ENCODE measurements around the gene BCL11B. TPM values are rescaled to one million over a fixed set of nuclear protein-coding genes. Genes with fewer than 3 reads are reported as not detected.

The BCL11B gene
- total and polyA plus RNA-seq, 2 of the 8 experiments (the other 6 are each of a cell fraction or from before 2014, with no cell fraction given): 0.63 to 5.9 TPM

- 0 out of 2 replicates have a peak overlapping the region, but pooled peaks have one; percentile 55 for H2BK20ac ChIP-seq (ENCODE audit: low read length)
- no peak overlapping the region for H3K9ac ChIP-seq (replicated peaks in 1 of 4; ENCODE audit: extremely low read depth in 1 of 4, low read depth in 3 of 4, low read length in 3 of 4)
- H3K23ac ChIP-seq (ENCODE audit: insufficient read length): no peak overlapping the region
- H3K27ac ChIP-seq (ENCODE audit: low read depth, low read length): no peak overlapping the region
- H3K9me3 ChIP-seq (ENCODE audit: insufficient read depth in 2 of 2, low read depth in 1 of 2, low read length in 1 of 2): peaks cover 3 to 4% of the 10 kb centered on the region in 2 experiments; a peak in 2 of 4 replicates
- 0 out of 2 replicates have a peak overlapping the region, but pooled peaks have one; percentile 36 for H2BK15ac ChIP-seq (ENCODE audit: low read length)
- TF ChIP-seq CTCF (IDR thresholded peaks at IDR 0.05; ENCODE audit: control extremely low read depth in 1 of 3, insufficient read depth in 1 of 3, low read depth in 1 of 3, low read length in 3 of 3): peak in 1 of 3 experiments; percentile 11; a peak in 1 of 4 replicates
- no peak for TF ChIP-seq BRCA1 (IDR thresholded peaks at IDR 0.05; ENCODE audit: low read depth, low read length)
- H3K4me2 ChIP-seq (ENCODE audit: insufficient read depth in 1 of 2, low read depth in 2 of 2, low read length in 2 of 2): no peak overlapping the region
- DNase-seq (ENCODE audit: low read depth in 1 of 2, low spot score in 2 of 2) (peak in 1 of 2 experiments; percentile 38), FAIRE-seq (no peak)
- no peak overlapping the region for H2AK5ac ChIP-seq (ENCODE audit: low read depth, low read length)
- no peaks in the 10 kb centered on the region; the same call in 1 of the 2 replicates for H3K23me2 ChIP-seq (ENCODE audit: low read depth, low read length)
- H3K18ac ChIP-seq (ENCODE audit: extremely low read depth, low read length): no peak overlapping the region
- no peaks in the 10 kb centered on the region; a peak in 1 of 7 replicates for H3K27me3 ChIP-seq (replicated peaks in 1 of 4; ENCODE audit: control insufficient read depth in 3 of 4, extremely low read depth in 1 of 4, insufficient read depth in 3 of 4, low read length in 3 of 4)
- H2BK5ac ChIP-seq (ENCODE audit: low read depth, low read length): no peak overlapping the region
- no peak overlapping the region for H3K14ac ChIP-seq (ENCODE audit: insufficient read length)
- no peak overlapping the region for H2BK120ac ChIP-seq (replicated peaks; ENCODE audit: low read depth, low read length)
- no peaks in the 10 kb centered on the region for H3K36me3 ChIP-seq (ENCODE audit: control insufficient read depth in 2 of 4, insufficient read depth in 4 of 4, low read length in 3 of 4)
- POLR2A ChIA-PET (ENCODE audit: partially characterized antibody): no interaction called here
- H4K5ac ChIP-seq (ENCODE audit: insufficient read length, low read depth, low read length): no peak overlapping the region
- no peak overlapping the region for H4K8ac ChIP-seq (ENCODE audit: extremely low read depth, insufficient read depth, low read length)
- H3K56ac ChIP-seq (replicated peaks; ENCODE audit: insufficient read length, low read depth, low read length): no peak overlapping the region
- H3K4ac ChIP-seq (replicated peaks; ENCODE audit: insufficient read length, low read depth, low read length): no peak overlapping the region
- no peaks in the 10 kb centered on the region for H4K20me1 ChIP-seq (replicated peaks in 1 of 2; ENCODE audit: control insufficient read depth in 1 of 2, insufficient read depth in 2 of 2, low read length in 2 of 2)
- H3K4me1 ChIP-seq (replicated peaks in 1 of 4; ENCODE audit: control insufficient read depth in 3 of 4, insufficient read depth in 4 of 4, low read length in 3 of 4): peaks cover 0 to 14% (median 6%) of the 10 kb centered on the region in 4 experiments; a peak in 5 of 7 replicates
- WGBS, 2 experiments (ENCODE audit: extremely low coverage in 1 of 2, insufficient coverage in 1 of 2, insufficient read length in 1 of 2, insufficient replicate concordance in 2 of 2, low coverage in 1 of 2, low lambda C conversion rate in 2 of 2, missing lambda C conversion rate in 1 of 2): 78% methylated on average over 9 of the region's 9 CpGs; no CpG with 5 or more reads in 1 of the 2 experiments
- H4K91ac ChIP-seq (replicated peaks; ENCODE audit: insufficient read length, low read length): no peak overlapping the region
- H3K79me2 ChIP-seq (ENCODE audit: control insufficient read depth in 1 of 2, insufficient read depth in 2 of 2, low read length in 2 of 2): no peaks in the 10 kb centered on the region
- H3K79me1 ChIP-seq (ENCODE audit: low read depth, low read length): no peaks in the 10 kb centered on the region
- H3K4me3 ChIP-seq (ENCODE audit: extremely low read depth in 1 of 4, insufficient read depth in 2 of 4, low read depth in 3 of 4, low read length in 4 of 4): no peak overlapping the region
- H2AFZ ChIP-seq (ENCODE audit: low read length): no peak overlapping the region
- CTCF ChIA-PET (ENCODE audit: partially characterized antibody): interaction anchor here (0.8 to 2.2 kb wide), 7 partner anchors 10 to 384 kb away, joined by 3 to 5 read pairs (median 3); no protein-coding TSS in a partner anchor
- H2BK12ac ChIP-seq (ENCODE audit: low read depth, low read length): no peak overlapping the region
Measured at GRCh38 chr14:99314623-99315022, 42.6 kb upstream of the BCL11B start.

Data from H1 (cell line).